ENCODE measurements around the gene RGS6.

GRCh38 chr14:72045271-72045670 is 113.0 kb downstream of the RGS6 start:
- TF ChIP-seq POLR2A (IDR thresholded peaks at IDR 0.05; ENCODE audit: low read length) (no peak), GATA1 (IDR thresholded peaks at IDR 0.05; ENCODE audit: low read depth, low read length) (no peak)
